ENCODE measurements around the gene CNKSR3. TPM values are rescaled to one million over a fixed set of nuclear protein-coding genes. Genes with fewer than 3 reads are reported as not detected.

The CNKSR3 gene
- total and polyA plus RNA-seq, 2 of the 8 experiments (the other 6 are each of a cell fraction or from before 2014, with no cell fraction given) = 1.2 to 6.2 TPM

DNA sequence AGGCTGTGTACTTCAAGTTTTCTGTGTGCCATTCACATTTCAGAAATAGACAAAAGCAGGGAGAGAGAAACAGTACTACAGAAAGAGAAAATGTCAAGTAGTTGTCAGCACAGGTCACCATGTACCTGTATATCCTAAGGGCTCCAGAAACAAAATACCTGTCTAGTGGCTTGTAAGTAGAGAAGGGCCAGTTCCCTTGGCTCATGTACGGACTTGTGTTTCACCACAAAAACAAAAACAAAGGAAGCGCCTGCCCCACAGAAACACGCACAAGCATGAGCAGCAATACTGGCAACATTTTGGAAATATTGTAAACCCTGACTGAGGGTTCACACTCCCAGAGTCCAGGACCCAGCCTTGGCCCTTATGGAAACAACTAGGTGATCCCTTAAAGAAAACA, 44.3 kb downstream of the CNKSR3 start:
- Histone ChIP-seq H3K4ac (replicated peaks; ENCODE audit: insufficient read length, low read depth, low read length) (no peak overlapping the region), H3K4me3 (ENCODE audit: extremely low read depth in 1 of 4, insufficient read depth in 2 of 4, low read depth in 3 of 4, low read length in 4 of 4) (no peak overlapping the region), H2BK120ac (replicated peaks; ENCODE audit: low read depth, low read length) (no peak overlapping the region), H4K91ac (replicated peaks; ENCODE audit: insufficient read length, low read length) (no peak overlapping the region), H4K20me1 (replicated peaks in 1 of 2; ENCODE audit: control insufficient read depth in 1 of 2, insufficient read depth in 2 of 2, low read length in 2 of 2) (no peaks in the 10 kb centered on the region), H3K9me3 (ENCODE audit: insufficient read depth in 2 of 2, low read depth in 1 of 2, low read length in 1 of 2) (peaks cover 0 to 7% of the 10 kb centered on the region in 2 experiments; a peak in 3 of 4 replicates), H2BK20ac (ENCODE audit: low read length) (no peak overlapping the region), H3K4me2 (ENCODE audit: insufficient read depth in 1 of 2, low read depth in 2 of 2, low read length in 2 of 2) (no peak overlapping the region), H2BK15ac (ENCODE audit: low read length) (no peak overlapping the region), H4K5ac (ENCODE audit: insufficient read length, low read depth, low read length) (no peak overlapping the region), H3K23me2 (ENCODE audit: low read depth, low read length) (no peaks in the 10 kb centered on the region; the same call in 1 of the 2 replicates), H2BK12ac (ENCODE audit: low read depth, low read length) (no peak overlapping the region), H3K79me2 (ENCODE audit: control insufficient read depth in 1 of 2, insufficient read depth in 2 of 2, low read length in 2 of 2) (no peaks in the 10 kb centered on the region), H3K9ac (replicated peaks in 1 of 4; ENCODE audit: extremely low read depth in 1 of 4, low read depth in 3 of 4, low read length in 3 of 4) (no peak overlapping the region), H2BK5ac (ENCODE audit: low read depth, low read length) (no peak overlapping the region), H3K56ac (replicated peaks; ENCODE audit: insufficient read length, low read depth, low read length) (no peak overlapping the region), H3K14ac (ENCODE audit: insufficient read length) (no peak overlapping the region), H3K27ac (ENCODE audit: low read depth, low read length) (no peak overlapping the region), H4K8ac (ENCODE audit: extremely low read depth, insufficient read depth, low read length) (no peak overlapping the region), H3K79me1 (ENCODE audit: low read depth, low read length) (no peaks in the 10 kb centered on the region), H3K27me3 (replicated peaks in 1 of 4; ENCODE audit: control insufficient read depth in 3 of 4, extremely low read depth in 1 of 4, insufficient read depth in 3 of 4, low read length in 3 of 4) (no peaks in the 10 kb centered on the region), H3K18ac (ENCODE audit: extremely low read depth, low read length) (no peak overlapping the region), H3K23ac (ENCODE audit: insufficient read length) (no peak overlapping the region), H3K4me1 (replicated peaks in 1 of 4; ENCODE audit: control insufficient read depth in 3 of 4, insufficient read depth in 4 of 4, low read length in 3 of 4) (no peaks in the 10 kb centered on the region), H3K36me3 (ENCODE audit: control insufficient read depth in 2 of 4, insufficient read depth in 4 of 4, low read length in 3 of 4) (no peaks in the 10 kb centered on the region; a peak in 1 of 8 replicates), H2AFZ (ENCODE audit: low read length) (no peak overlapping the region), H2AK5ac (ENCODE audit: low read depth, low read length) (no peak overlapping the region)
- 92% methylated on average over 3 of the region's 3 CpGs; no CpG with 5 or more reads in 1 of the 2 experiments for WGBS, 2 experiments (ENCODE audit: extremely low coverage in 1 of 2, insufficient coverage in 1 of 2, insufficient read length in 1 of 2, insufficient replicate concordance in 2 of 2, low coverage in 1 of 2, low lambda C conversion rate in 2 of 2, missing lambda C conversion rate in 1 of 2)
- CTCF ChIA-PET (ENCODE audit: partially characterized antibody) = interaction anchor here (0.6 to 1.2 kb wide), 5 partner anchors 9 to 311 kb away, joined by 3 to 6 read pairs (median 3); no protein-coding TSS in a partner anchor
- POLR2A ChIA-PET (ENCODE audit: partially characterized antibody) = interaction anchor here (0.6 kb wide), 1 partner anchor 389 kb away, joined by 5 read pairs; no protein-coding TSS in a partner anchor
- DNase-seq (ENCODE audit: low read depth in 1 of 2, low spot score in 2 of 2) = no peak
- FAIRE-seq = no peak
